ENCODE data around the gene TMEM247.

- TF ChIP-seq TAF1 (IDR thresholded peaks at IDR 0.05; ENCODE audit: borderline replicate concordance, insufficient read depth, low read length), result no peak
- no peak for TF ChIP-seq POLR2AphosphoS5 (IDR thresholded peaks at IDR 0.05; ENCODE audit: low read depth, low read length)
Observed at GRCh38 chr2:46479265-46479664, at the start of gene TMEM247.

Data from PFSK-1 (cell line).